Fibroblast of peridontal ligament (primary cell): ENCODE data around the gene KCNE1.

Source experiments
- DNase-seq: peaks from one replicate; pipeline ENCODE4 v3.0.0-alpha.2; 2010; ENCODE audit errors: extremely low read depth

Gene KCNE1

DNA sequence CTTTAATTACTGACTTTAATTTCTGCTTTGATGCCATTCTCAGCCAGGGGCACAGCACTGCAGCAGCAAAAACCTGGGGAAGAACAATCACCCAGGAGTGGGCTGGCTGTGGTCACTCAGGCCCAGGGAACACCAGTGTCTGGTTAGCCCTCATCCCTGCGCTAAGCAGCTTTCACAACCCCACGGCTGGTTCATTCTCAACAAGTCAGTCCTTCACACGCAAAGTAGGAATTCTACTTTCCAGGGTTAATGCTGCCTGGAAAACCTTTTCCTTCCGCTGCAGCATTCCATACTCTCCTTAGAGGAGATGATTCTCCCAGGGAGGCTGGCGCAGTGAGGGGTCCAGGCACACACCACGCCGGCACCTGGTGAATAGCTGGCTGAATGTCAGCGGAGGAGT lies 24.3 kb upstream of the KCNE1 start:
- no peak for DNase-seq

DNA sequence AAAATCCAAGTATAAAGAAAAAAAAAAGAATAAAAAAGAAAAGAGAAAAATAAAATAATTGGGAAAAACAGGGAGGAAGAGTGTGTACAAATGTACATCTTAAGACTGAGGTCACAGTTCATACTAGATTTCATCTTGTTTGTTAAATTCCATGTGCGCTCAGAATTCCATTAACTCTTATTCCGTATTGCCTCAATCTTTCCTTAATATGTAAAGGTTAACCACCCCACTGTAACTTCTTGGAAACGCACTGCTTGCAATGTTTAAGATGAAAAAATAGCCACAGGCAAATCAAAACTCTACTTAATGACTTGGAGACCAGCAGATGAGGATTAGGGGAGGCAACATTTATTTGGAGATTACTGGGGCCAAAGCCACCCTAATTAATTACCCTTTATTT lies 23.9 kb upstream of the KCNE1 start:
- no peak for DNase-seq

DNA sequence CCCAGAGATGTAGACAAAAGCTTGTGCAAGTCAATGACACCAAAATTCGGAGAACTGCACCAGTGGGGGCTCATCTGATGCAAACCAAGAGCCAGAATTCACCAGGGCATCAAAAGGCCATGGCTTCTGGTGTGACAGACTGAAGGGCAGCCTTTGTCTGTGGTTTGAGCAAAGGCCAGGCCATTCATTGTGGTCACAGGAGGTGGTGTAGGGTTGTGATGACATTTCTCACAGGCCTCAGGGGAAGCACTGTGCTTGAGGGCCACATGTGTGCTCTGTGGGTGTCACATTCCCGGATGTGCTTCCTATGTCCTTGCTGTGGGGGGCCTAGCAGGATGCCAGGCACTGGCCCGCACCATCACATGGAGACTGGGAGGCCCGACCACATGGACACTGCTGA lies 22.5 kb upstream of the KCNE1 start:
- DNase-seq: no peak

DNA sequence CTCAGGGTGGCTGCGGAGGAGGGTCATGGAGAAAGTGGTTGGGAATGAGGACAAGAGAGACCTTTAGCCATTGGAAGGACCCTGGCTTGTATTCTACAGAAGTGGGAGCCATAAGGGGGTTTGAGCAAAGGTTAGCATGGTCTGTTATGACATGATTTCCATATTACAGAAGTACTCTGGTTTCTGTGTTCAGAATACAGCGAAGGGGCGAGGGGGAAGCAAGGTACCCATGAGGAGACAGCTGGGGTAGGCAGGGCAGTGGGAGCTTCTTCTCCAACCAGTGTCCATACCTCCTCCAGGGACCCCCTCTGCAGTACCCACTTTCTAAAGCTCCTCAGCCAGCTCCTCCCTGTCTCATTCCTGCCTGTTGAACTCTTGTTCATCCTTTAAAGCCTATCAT lies 21.9 kb upstream of the KCNE1 start:
- no peak for DNase-seq

DNA sequence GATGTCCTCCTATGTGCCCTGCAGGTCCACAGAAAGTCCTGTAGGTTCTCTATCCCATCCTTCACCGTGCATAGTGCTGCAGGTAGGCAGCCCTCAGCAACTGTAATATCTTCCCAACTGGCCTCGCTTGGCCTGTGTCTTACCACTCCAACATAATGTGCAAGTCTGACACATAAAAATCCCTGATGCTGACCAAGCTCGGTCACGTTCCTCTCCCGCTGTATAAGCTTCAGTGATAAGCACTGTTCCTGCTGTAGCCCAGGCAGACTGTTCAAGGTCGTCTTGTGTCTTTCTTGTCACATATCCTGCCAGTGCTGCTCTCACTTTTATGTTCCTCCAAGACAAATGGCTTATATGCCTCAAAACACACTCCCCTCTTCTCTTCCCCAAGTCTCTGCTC lies 19.4 kb upstream of the KCNE1 start:
- DNase-seq: no peak

DNA sequence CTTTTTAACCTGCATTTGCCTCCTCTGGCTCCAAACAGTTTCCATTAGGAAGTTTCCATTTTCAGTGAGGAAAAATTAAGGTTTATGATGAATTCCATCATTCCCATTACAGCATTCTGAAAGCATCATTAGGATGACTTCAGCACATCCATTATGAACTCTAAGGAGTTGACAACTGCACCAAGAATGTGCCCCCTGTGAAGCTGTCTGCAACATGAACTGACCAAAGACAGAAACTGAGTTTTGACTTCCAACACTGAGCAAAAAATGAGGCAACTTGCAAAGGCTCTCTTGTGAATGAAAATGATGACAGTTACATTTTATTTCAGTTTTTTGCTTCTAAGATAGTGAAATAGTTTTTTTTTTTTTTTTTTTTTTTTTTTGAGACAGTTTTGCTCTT lies 18.3 kb upstream of the KCNE1 start:
- peak; percentile 85 for DNase-seq

DNA sequence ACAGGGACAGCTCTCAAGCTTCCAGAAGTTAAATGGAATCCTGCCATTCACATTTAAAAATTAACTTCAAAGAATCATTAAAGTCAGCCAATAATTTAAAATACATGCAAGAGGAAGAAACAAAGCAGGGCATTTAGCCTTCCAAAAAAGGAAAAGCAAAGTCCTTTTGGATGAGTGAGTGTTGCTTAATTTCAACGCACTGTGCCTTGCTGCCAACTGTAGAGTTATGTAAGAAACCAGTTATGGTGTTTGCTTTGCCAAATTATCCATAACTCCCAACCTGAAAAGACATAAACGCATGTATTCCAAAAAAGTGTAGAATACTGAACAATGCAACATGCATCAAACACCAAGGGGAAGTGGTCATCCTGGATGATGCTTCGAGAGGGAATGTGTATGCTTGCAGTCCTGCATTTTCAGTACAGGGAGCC lies 16.1 kb upstream of the KCNE1 start:
- peak; percentile 85 for DNase-seq

DNA sequence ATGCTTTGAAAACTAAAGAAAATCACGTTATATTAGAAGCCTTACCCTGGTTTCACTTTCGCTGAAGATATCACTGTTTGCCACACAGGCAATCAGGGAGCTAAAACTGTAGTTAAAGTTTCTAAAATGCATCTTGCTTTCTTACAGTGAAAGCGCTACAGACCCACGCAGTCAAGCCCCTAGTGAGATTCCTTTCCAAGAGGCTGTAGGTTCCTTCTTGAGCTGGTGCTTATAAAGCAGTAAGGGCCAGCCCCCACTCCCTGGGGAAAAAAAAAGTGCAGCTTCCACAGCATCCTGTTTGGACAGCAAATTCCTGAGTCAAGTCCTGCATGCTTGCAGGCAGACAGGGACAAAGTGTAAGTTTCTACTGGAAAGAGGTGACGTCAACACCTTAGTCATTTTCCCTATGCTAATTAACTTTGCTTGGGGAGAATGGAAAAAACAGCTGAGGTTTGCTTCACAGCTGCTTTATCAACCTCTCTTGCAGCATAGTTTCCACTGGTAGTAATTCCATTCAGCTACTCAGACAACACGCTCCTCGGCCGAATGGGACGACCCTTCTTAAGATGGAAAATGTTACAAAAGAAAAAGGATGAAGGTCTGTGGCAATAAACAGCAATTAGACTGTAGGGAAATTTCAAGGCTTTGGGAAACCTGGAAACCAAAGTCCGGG lies 14.7 kb upstream of the KCNE1 start:
- DNase-seq: peak; percentile 100

DNA sequence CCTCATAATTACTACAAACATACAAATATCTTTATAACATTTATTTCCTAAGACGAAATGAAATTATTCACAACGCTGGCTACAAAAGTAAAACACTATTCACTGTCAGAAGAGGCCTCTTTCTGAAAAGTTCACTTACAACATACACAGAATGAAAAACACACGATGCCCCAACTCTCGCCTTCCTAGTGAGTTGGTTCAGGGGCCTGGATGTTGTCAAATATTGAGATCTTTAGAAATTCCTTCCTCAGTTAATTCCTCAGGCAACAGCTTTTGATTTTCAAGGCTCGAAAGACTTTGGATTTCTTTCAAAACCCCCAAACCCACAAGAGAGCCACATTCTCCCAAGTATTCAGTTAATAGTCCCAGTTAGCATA lies 14.2 kb upstream of the KCNE1 start:
- DNase-seq: no peak

DNA sequence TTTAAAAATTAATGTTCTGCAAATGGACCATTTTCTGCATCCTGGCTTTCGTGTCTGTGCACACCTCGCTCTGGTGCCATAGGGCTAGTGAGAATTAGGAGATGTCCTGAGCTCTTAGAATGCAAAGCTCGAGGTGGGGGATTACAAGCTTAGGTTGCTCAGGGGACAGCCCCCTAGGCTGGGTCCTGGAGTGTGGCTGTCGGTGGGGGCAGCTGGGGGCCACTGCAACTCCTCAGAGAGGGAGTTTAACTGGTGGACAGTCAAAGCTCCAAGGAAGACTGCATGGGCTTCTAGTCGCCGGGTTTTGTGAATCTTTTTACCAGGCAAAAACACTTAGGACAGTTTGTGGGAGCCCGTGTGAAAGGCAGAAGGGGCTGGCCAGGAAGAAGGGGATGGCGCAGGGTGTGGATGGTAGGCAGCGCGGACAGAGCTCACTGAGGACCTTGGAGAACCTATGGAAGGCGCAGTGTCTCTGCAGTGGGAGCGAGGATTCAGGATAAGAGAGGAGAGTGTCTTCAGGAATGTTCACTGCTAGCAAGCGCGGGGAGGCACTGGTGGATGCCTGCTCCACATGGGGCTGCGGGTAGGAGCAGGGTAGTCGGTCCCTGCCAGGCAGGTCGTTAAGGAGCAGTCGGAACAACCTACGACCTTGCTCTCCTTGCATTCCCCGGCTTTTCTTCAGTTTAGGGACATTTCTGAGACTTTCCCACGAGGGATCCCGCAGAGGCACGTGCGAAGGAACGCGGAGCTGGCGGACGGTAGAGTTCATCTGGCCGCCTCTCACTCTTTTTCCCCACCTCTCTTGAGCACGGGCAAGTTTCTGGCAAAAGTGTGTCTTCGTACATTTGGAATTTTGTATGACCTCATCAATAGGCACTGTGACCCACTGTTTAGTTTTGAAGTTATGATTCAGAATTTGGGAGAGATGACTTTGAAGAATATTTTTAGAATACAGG lies 12.9 kb upstream of the KCNE1 start:
- DNase-seq: peak; percentile 79

DNA sequence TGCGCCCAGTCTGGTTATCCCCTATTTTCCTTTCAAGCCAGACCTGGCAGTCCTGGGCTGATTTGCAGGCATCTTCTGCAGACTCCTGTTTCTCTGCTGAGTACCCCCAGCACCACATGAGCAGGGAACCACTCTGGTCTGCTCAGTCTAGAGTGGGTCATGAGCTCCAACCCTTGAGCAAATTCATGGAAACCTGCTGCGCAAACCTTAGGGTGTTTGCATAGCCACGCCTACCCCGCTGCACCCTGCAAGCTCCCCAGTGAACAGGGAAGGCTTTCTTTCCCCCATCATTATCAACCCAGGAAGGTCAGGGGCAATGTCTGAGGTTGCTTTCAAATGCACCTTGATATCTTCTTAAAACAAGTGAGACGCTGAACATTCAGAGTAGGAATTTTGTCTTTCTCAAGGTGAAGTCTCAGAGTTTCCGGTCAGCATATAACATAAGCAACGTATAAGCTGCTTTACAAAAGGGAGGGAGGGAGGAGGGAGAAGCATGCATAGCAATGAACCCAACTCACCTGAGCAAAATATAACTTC lies 11.1 kb upstream of the KCNE1 start:
- no peak for DNase-seq

DNA sequence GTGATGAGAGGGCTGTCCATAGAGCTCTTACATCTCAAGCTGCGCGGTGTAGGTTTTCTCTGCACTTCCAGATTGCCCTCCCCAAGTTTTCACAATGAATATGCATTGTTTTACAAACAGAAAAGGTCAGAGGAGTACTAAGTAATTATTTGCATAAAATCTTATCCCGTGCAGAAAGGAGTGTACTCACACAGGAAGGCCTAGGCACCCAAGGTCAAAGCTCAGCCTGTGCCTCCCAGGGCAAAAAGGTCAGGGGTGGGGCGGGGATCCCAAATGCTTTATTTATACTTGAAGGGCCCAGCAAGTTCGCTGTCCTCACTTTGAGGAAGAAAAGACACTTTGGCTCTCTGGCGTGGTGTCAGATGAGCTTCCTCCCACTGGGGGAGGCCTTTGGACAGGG lies 10.3 kb upstream of the KCNE1 start:
- DNase-seq: no peak

DNA sequence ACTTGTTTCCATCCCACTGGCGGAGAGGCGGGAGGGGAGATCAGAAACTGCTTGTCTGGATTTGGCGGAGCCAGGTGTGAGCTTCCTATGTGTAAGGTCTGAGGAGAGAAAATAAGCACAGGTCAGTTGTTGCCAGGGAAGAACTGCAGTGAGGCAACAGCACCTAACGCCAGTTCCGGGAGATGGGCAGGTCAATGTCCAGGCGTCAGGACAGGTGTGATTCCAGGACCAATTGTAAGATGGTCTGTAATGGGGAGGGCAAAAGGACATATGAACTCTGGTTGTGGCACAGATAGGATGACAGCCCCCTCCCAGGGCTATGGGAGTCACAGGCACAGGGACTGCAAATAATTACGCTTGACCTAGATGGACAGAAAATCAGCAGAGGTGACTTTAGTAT lies 9.6 kb upstream of the KCNE1 start:
- no peak for DNase-seq

DNA sequence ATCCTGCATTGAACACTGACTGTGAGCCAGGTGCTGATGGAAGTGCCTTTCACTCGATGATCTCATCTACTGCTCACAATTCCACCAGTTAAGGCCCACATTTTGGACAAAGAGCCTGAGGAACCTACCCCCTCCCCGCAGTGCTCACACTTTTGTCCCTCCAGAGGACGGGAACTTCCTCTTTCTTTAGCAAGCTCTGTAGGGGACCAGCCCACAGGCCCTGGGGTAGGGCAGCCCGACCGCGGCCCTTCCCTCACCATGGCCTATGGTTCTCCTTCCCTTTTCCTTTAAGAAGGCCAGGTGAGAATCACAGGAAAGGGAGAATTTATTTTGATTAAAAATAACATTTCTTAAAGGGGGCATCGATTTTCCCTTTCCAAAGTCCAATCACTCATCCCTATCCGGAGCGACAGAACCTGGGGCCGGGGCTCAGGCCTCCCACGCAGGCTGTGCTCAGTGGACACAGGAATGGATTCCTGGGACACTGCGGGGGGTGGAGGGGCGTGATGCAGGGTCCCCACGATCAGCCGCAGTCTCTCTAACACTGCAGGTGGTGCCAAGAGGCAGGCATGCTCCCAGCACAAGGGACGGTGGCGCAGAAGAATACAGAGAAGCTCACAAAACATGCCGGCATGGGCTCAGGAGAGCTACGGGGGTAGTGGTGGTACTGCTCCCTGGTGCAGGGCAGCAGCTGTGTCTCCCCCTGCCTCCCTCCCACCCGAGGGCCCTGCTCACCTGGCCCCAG lies 8.9 kb upstream of the KCNE1 start:
- DNase-seq: no peak

DNA sequence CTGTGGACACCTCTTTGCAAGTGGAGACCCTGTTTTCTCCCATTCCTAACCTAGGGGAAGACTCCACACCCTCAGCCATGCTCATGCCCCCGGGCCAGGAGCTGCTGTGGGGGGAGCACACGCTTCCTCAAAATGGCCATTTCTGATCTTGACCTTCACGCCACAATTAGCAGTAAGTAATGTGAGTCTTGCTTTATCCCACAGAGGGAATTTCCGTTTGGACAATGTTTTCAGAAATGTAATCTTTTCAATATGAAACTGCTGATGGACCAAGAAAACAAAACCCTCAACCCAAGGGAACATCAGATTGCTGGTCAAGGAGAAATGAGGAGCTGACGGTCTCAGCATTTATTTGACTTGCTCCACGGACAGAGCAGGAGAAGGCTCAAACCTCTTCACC lies 8.3 kb upstream of the KCNE1 start:
- no peak for DNase-seq

DNA sequence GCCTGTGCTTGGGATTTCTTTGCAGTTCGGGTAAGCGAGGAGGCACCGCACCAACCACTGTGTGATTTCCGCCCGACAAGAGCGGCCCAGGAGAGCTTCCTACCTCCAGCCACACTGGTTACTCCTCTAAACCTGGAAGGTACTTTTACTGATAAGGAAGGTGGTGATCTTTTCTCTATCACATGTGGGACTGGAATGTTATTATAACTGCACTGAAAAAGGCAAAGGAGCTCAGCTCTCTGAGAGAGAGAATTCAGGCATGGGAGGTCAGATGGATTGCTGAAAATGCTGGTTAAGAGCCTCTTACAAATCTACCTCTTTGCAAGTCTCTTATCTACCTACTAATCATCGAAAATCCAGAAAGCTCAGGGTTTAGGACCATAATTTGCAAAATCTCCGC lies 7.7 kb upstream of the KCNE1 start:
- DNase-seq: no peak

DNA sequence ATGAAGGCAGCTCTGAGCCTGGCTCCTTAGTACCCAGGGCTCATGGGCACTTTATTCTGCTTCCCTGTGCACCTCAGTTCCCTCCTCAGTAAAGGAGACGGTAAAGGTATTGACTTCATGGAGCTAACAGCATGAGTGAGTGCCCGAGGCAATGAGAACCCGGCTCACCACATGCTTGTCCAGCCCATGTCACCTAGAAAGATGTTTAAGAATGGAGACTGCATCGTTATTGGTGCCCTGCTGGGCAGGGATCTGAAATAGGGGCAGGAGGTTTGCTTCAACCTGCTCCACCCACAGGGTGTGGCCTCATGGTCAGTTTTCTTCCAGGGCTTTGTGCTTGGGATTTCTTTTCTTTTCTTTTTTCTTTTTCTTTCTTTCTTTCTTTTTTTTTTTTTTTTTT lies 7.0 kb upstream of the KCNE1 start:
- DNase-seq: no peak

DNA sequence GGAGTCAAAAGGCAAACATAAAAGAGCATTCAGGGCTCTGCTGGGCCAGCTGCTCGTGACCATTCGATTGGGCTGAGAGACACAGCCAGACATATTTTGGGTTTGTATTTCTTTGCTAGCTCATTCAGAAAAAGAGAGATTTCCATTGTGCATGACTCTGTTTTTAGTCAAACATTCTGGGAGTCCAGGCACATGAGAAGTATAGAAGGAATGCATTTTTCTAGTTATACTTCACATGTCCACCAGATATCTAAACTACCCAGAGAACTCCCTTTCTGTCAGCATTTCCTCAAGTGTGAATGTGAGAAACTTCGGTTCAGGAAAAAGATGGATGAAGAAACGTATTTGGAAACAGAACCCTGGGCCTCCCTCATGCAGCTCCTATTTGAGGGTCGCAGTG lies 6.3 kb upstream of the KCNE1 start:
- no peak for DNase-seq

DNA sequence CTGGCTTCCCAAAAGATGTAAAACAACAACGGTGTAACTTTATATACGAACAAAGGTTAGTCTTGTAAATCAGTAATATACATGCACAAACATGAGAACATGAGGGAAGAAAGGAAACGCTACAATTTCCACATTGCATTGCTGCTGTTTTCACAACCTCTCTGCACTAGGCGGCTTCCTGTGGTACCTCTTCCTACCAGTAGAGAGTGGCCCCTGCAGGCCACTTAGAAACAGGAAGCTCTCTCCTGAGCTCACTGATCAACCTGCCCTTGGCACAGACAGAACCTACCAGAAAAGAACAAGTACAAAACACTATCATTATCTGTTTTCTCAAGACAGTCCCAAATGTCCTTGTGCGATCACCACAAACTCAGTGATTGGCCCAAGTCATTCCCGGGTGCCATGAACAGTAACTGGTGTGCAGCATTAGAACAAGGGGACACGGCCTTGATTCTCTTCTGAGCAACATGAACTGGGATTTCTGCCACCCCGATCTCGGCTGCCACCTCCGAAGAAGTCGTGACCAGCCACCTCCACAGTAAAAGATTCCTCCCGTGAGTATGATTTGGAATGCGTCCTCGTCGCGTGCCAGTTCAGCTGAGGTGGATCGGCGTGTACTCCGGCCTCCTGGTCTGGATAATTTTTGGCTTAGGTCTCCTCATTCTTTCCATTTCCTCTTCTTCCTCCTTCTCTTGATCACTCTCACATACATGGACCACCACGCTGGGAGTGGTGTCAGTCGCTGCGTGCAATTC lies 5.7 kb upstream of the KCNE1 start:
- DNase-seq: no peak

DNA sequence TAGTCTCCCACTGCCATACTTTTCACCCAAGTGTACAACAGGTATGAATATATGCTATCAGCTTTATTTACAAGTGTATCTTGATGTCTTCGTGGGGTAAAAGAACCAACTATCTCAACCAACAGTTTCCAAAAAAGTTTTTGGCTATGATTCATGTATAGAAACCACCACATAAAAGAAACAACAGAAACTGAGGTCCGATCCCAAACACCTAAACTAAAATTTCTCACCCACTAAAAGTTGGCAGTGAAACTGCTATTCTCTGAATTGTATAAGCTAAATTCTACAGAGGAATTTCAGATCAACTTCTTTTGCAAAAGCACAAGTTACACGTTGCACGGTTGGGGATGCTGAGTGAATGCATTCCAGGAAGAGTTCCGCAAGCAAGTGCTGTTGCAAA lies 5.0 kb upstream of the KCNE1 start:
- no peak for DNase-seq

DNA sequence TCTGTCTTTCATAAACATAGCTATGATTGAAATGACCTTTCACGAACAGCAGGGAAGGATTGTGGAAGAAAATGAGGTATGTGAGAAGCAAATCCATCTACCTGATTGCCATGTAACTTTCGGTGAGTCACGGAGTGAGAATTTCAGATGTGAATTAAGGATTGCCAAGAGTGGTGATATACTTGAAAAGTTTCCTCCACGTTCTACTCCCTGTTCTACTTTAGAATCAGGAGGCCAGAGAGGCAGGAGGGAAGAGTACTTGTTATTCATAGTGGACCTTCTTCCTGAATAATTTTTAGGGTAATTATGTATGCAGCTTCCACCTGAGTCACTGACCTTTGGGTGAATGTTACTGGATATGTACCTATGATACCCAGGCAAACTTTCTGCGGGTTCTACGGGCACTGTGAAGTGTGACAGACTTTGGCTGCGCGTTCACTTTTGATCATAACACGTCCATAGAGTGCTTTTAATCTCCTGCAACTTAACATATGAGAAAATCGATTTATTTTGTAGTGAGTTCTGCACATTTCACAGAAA lies 2.6 kb upstream of the KCNE1 start:
- no peak for DNase-seq
